ENCODE data around the gene TAX1BP1.

Gene TAX1BP1

GRCh38 chr7:27777662-27778061 lies 37.7 kb downstream of the TAX1BP1 start:
- DNase-seq (ENCODE audit: extremely low read depth in 1 of 2, low read depth in 1 of 2) = no peak

DNA sequence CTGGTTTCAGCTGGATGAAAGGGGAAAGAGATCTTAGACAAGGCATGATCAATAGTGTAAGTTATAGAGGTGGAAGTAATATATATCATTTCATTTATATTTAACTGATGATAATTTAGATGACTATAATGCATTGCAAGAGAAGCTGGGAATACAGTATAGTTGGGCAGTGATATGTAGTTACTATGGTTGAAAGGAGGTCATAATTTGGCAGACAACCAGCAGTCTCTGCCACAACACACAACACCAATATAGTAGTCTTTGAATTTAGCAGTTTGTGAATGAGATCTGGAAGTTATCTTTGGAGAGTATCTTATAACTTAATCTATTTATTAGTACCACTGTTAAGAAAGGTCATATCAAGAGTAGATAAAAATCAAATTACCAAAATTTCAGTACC lies 39.9 kb downstream of the TAX1BP1 start:
- DNase-seq (ENCODE audit: extremely low read depth in 1 of 2, low read depth in 1 of 2) = no peak

DNA sequence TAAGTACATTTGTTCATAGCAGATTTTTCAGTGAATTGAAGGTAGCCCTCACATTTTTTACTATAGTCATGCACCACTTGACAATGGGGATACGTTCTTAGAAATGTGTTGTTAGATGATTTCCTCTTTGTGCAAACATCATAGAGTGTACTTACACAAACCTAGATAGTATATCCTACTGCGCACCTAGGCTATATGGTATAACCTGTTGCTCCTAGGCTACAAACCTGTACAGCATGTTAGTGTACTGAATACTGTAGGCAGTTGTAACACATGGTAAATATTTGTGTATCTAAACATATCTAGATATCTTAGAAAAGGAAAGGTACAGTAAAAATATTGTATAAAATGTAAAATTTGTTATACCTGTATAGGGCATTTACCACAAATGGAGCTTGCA lies 41.2 kb downstream of the TAX1BP1 start:
- no peak for DNase-seq (ENCODE audit: extremely low read depth in 1 of 2, low read depth in 1 of 2)

DNA sequence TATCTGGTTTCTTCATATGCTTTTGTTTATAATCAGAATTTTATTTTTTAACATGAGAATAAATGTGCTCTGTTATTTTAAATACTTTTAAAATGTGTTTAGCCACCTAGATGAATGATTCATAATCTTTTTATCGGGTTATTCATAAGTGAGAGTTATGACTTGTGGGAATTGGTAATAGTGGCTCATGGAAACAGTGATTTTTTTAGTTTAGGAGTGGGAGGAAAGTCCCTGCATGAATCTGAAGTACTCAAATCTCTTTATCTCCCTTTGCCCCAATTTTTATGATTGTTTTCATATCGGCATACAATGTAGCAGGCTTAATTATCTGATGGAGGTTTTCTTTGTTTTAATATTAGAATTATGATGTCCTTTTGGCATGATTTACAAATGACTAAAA lies 42.9 kb downstream of the TAX1BP1 start:
- DNase-seq (ENCODE audit: extremely low read depth in 1 of 2, low read depth in 1 of 2) = no peak

DNA sequence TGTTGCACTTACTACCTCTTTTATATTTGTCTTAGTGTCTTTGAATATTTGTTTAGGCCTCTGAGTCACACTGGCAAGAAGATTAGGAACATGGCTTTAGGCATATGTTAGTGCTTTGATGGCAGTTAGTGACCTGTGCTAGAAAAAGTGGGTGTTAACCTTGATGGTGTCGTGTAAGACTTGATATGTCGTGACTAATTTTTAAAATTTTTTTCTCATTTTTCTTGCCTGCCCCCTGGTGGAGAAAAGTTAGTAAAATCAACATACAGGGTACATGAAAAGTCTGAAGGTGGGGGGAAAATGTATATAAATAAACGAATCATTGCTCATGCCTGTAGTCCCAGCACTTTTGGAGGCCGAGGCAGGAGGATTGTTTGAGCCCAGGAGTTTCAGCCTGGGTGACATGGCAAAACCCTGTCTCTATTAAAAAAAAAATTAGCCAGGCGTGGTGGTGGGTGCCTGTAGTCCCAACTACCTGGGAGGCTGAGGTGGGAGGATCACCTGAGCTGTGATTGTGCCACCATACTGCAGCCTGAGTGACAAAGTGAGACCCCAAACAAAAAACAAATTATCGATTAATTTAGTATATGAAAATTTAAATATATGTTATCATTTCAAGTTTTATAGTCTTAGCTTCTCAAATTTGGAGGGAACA lies 44.6 kb downstream of the TAX1BP1 start:
- no peak for DNase-seq (ENCODE audit: extremely low read depth in 1 of 2, low read depth in 1 of 2)

DNA sequence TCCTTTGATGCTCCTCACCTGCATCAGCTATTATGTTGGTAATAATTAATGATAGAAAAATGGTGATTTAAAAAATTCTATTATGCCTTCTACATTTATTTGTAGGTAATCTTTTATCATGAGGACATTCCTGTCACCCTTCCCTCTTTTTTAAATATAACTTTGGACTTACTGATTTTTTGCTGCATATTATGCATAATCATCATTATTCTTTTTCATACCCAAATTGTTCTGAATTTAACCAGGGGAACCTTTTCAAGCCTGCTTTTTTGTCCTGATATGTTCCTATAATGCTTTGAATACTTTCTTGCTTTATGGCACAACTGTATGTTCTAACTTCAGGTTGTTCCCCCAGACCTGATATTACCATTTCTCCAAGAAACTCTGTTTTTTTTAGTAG lies 48.5 kb downstream of the TAX1BP1 start:
- no peak for DNase-seq (ENCODE audit: extremely low read depth in 1 of 2, low read depth in 1 of 2)

- DNase-seq (ENCODE audit: extremely low read depth in 1 of 2, low read depth in 1 of 2) = no peak
These were observed 53.8 kb downstream of the TAX1BP1 start for GRCh38 chr7:27793780-27794179.

DNA sequence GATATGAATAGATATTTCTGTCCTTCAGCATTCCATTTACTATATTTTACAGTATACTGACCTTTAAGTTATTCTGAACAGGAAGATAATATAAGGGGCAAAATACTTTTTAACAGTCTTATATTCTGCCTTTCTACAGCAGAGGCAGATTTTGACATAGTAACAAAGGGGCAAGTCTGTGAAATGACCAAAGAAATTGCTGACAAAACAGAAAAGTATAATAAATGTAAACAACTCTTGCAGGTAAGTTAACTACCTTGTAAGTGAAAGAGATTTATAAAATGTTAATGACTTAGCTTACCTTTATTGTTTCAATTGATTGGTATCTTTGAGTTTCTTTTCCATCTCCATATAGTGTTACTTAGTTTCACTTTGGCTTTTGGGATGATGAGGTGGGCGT lies 56.0 kb downstream of the TAX1BP1 start:
- DNase-seq (ENCODE audit: extremely low read depth in 1 of 2, low read depth in 1 of 2) = no peak

DNA sequence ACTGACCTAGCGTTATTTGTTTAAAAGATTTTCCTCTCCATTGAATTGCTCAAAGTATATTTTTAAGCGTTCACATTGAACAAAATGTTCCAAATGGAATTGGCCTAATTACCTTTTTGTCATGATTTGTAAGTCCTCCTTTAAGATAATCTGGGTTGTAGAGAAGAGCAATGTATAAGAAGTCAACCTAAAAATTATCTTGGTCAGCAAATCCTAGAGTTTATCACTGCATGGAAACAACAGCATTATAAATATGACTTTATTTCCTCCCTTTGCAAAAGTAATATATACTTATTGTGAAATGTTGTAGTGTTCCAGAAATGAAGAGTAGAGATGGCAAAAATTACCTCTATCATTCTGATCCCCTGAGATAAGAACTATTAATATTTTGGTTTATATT lies 59.2 kb downstream of the TAX1BP1 start:
- DNase-seq (ENCODE audit: extremely low read depth in 1 of 2, low read depth in 1 of 2) = no peak

DNA sequence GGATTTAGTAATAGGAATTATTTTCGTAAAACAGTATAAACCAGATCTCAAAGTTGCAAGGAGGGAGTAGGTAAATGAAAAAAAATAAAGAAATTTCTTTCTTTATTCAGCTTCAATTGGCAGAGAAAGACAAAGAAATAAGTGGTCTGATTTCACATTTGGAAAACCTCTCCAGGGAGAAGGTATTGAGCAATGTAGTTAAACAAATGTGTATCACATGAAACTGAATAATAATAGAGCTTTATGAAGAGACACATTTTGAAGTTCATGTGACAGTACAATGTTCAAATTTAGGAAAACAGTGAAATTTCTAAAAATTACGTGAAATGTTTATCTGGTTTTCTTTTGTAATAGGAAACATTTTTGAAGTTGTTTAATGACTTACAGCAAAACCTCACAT lies 63.0 kb downstream of the TAX1BP1 start:
- no peak for DNase-seq (ENCODE audit: extremely low read depth in 1 of 2, low read depth in 1 of 2)

DNA sequence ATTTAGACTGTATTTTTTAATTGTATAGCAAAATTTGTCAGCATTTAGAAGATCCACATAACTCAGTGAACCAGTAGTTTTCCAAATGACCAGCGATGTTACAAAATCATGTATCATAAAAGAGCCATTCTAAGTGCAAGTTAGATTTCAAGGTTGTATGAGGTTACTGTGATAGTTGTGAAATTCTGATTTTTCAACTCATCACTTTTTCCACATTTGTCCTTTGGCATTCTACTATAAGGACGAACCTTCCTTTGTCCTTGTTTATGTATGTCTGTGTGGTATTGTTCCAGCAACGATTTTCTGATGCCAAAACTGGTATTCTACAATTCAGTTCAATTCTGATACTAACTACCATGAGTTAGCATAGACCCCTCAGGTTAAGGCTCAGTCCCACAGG lies 64.2 kb downstream of the TAX1BP1 start:
- no peak for DNase-seq (ENCODE audit: extremely low read depth in 1 of 2, low read depth in 1 of 2)

DNA sequence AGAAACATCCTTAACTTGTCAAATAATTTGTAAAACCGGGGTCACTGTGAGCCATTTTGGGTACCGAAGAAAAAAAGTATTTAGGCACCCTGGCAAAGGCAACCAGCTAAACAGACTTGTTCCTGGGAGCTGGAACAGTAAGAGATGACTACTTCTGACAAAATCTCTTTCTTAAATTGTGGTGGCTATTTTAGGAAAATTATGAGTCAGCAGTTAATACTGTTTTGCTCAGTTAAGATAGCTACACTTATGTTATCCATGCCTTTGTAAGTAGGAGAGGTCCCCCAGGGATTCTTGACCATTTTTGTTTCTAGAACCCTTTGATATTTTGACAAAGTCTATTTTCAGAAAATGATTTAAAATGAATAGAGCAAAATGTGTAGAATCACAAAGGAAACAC lies 68.7 kb downstream of the TAX1BP1 start:
- no peak for DNase-seq (ENCODE audit: extremely low read depth in 1 of 2, low read depth in 1 of 2)

DNA sequence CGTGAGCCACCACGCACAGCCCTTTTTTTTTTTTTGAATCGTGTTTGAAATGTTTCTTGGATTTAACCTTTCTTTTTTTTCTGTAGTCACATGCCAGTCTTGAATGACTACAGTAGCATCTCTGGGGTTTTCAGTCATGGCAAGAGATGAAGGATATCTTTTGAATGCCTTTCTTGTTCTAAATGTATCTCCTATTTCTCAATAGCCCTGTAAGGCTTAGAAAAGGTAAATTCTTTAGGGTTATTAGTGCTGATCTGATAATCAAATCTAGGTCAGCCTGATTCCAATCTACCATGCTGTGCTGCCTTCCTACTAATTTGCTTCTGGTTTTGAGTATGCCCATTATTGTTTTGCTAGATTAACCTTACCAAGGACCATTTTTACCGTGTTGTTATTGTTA lies 70.2 kb downstream of the TAX1BP1 start:
- DNase-seq (ENCODE audit: extremely low read depth in 1 of 2, low read depth in 1 of 2) = no peak

DNA sequence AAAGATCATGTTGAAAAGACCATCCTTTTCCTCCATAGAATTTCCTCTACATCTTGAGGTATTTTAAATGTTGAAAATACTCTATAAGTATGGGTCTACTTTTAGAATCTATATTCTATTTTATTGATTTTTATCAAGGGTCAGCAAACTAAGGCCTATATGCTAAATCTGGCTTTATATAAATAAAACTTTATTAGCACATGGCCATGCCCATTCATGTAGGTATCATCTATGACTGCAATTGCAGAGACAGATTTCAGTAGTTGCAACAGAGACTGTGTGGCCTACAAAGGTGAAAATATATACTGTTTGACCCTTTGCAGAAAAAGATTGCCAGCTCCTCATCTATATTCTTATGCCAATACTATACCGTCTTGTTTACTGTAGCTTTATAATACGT lies 72.7 kb downstream of the TAX1BP1 start:
- no peak for DNase-seq (ENCODE audit: extremely low read depth in 1 of 2, low read depth in 1 of 2)

- no peak for DNase-seq (ENCODE audit: extremely low read depth in 1 of 2, low read depth in 1 of 2)
These were observed 82.3 kb downstream of the TAX1BP1 start for GRCh38 chr7:27822245-27822644.

DNA sequence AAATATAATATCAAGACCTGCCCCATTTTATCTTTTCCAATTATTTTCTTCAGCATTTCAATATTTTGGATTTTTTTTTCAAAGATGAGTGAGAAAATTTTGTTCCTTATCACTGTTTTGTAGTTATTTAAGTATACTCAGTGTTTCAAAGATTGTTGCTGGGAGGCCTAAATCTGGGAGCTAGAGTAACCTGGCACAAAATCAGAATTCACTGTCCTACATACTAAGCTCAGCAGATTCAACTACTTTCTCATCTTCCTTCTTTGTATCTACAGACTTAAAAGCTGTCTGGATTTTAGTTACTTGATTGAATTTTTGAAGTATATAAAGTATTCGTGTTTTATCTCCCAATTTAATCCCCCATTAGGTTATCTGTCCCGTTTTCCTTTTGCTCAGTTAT lies 85.9 kb downstream of the TAX1BP1 start:
- DNase-seq (ENCODE audit: extremely low read depth in 1 of 2, low read depth in 1 of 2) = no peak

GRCh38 chr7:27826357-27826756 lies 86.4 kb downstream of the TAX1BP1 start:
- DNase-seq (ENCODE audit: extremely low read depth in 1 of 2, low read depth in 1 of 2) = no peak

DNA sequence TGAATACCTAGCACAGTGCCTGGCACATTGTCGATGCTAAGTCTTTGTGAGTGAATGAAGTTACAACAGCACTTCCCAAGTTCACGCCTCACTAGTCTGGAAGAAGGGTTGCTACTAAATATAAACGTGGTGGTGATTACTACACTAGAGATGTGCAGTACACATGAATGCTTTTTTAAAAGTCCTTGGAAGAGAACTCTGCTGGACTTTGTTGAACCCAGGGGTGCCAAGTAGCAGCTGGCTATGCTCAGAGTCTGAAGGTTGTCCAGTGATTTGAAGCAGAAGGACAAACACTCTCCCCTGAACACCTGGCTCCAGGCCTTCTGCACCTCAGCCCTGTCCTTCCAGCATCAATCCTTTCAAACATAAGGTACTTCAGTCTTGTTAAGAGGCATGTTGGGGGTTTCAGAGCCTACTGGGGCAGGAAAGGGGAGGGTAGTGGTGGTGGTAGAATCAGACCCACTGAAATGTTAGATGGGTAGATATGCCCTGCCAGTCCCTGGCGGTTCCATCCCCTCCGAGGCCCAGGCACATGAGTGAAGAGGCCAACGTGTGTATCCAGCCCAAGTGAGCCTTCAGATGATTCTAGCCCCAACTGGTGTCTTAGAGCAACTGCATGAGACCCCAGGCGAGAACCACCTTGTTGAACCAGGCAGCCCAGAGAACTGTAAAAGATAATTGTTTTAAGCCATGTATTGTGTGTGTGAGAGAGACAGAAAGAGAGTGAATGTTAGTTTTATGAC lies 94.4 kb downstream of the TAX1BP1 start:
- DNase-seq (ENCODE audit: extremely low read depth in 1 of 2, low read depth in 1 of 2) = no peak

- no peak for DNase-seq (ENCODE audit: extremely low read depth in 1 of 2, low read depth in 1 of 2)
These were observed 95.4 kb downstream of the TAX1BP1 start for GRCh38 chr7:27835376-27835775.

DNA sequence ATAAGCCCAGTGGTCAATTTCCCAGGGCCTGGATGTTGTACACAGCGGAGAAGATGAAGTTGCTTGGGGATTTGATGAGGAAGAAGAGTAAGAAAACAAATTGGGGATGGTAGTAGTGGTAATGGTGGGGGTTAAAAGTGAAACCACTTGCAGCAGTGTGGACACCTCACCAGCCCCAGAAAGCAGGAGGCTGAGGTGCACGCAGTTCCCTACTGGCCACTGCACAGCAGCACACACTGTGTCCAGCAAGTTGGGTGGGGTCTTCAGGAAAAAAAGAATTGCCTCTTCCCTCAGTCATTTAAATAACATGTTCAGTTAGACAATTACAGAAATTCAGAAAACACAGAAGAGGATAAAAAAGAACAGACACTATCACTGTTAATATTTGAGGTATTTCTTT lies 96.6 kb downstream of the TAX1BP1 start:
- DNase-seq (ENCODE audit: extremely low read depth in 1 of 2, low read depth in 1 of 2) = no peak

DNA sequence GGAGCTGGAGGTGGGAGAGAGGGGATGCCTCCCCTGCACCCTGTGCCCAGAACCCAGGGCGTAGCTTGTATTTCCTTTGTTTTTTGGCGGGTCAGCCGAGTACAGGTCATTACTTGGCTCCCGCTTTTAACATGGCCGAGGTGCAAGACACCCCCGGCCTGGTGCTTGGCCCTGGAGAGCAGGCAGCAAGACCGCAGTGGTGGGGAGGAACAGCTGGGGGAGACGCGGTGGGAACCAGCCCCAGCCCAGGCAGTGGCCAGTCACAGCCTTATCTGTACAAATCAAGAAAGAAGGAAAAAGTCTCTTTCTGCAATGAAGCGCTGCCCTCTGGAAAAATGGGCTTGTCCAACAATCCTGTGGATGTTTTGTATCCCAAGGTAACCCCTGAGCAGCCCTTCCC lies 99.1 kb downstream of the TAX1BP1 start:
- DNase-seq (ENCODE audit: extremely low read depth in 1 of 2, low read depth in 1 of 2) = no peak

- no peak for DNase-seq (ENCODE audit: extremely low read depth in 1 of 2, low read depth in 1 of 2)
These were observed 100.4 kb downstream of the TAX1BP1 start for GRCh38 chr7:27840313-27840712.

Data from activated CD8-positive, alpha-beta memory T cell treated with anti-CD3 and anti-CD28 coated beads for 1 hour (primary cell).